ENCODE data around the gene NR3C1. TPM values are rescaled to one million over a fixed set of nuclear protein-coding genes. Genes with fewer than 3 reads are reported as not detected.

Gene NR3C1
- total and polyA plus RNA-seq, 2 of the 4 experiments (the other 2 are of a cell fraction) = 13.7 to 77.4 TPM

GRCh38 chr5:143409926-143410325 is 6.4 kb upstream of the NR3C1 start:
- no peak overlapping the region for H4K5ac ChIP-seq (ENCODE audit: low read depth, low read length)
- no peak for DNase-seq
- no peaks in the 10 kb centered on the region for H3K9me1 ChIP-seq (ENCODE audit: insufficient read depth, low read length)
- H3K56ac ChIP-seq (ENCODE audit: extremely low read depth, insufficient read depth, low read length) = no peak overlapping the region
- H2BK120ac ChIP-seq (ENCODE audit: low read depth, low read length) = no peak overlapping the region
- no peak overlapping the region for H2AK9ac ChIP-seq (replicated peaks; ENCODE audit: low read depth, low read length, poor library complexity)
- ChIA-PET CTCF (interaction anchor here (1.4 kb wide), 1 partner anchor 112 kb away, joined by 4 read pairs; no protein-coding TSS in a partner anchor), POLR2A (ENCODE audit: unreplicated experiment) (no interaction called here)
- H3K4me1 ChIP-seq (ENCODE audit: control insufficient read depth, insufficient read depth, low read length) = peaks cover 12% of the 10 kb centered on the region
- no peak overlapping the region for H3K9ac ChIP-seq (ENCODE audit: low read depth, low read length)
- no TSS peak for BruUV-seq (replicated peaks)
- H3K4me2 ChIP-seq (ENCODE audit: low read depth, low read length) = no peak overlapping the region
- no peaks in the 10 kb centered on the region for H3K36me3 ChIP-seq (ENCODE audit: control insufficient read depth, insufficient read depth, low read length)
- intact Hi-C loops (cut with micrococcal nuclease) = no loop called here
- no peak overlapping the region for H2AK5ac ChIP-seq (ENCODE audit: low read depth, low read length)
- H3K79me1 ChIP-seq (ENCODE audit: low read depth in 1 of 2, low read length in 2 of 2) = 0 out of 4 replicates have a peak, but pooled peaks cover 0 to 4% of the 10 kb centered on the region in 2 experiments
- no peak overlapping the region for H2AFZ ChIP-seq (replicated peaks; ENCODE audit: low read length, poor library complexity)
- H2BK5ac ChIP-seq (ENCODE audit: low read depth, low read length, poor library complexity, severe bottlenecking) = no peak overlapping the region
- no peak overlapping the region for H3K14ac ChIP-seq (replicated peaks; ENCODE audit: low read depth, low read length)
- no peaks in the 10 kb centered on the region for H4K20me1 ChIP-seq (ENCODE audit: insufficient read depth, low read length)
- in situ Hi-C loops (cut with MboI; ENCODE audit: low sequenced_read_pairs) = loop anchor here (10.0 kb wide), 3 partner anchors 395 to 485 kb away; no protein-coding TSS in a partner anchor
- H2BK15ac ChIP-seq (ENCODE audit: low read depth, low read length) = no peak overlapping the region
- H3K4me3 ChIP-seq (ENCODE audit: insufficient read depth, low read depth, low read length) = no peak overlapping the region
- no peak overlapping the region for H3K27ac ChIP-seq (ENCODE audit: insufficient read depth, low read length)
- dilution Hi-C loops (cut with HindIII; ENCODE audit: low sequenced_read_pairs, unreplicated experiment) = no loop called here
- no CpG with 5 or more reads among the region's 2 CpGs for WGBS, 2 experiments (ENCODE audit: extremely low coverage in 2 of 2, insufficient read length in 1 of 2)
- TF ChIP-seq RFX5 (IDR thresholded peaks at IDR 0.05; ENCODE audit: low read depth, low read length) = no peak
- no peak for TF ChIP-seq MAFK (IDR thresholded peaks at IDR 0.05; ENCODE audit: low read depth, low read length)
- TF ChIP-seq, protein P1, sequence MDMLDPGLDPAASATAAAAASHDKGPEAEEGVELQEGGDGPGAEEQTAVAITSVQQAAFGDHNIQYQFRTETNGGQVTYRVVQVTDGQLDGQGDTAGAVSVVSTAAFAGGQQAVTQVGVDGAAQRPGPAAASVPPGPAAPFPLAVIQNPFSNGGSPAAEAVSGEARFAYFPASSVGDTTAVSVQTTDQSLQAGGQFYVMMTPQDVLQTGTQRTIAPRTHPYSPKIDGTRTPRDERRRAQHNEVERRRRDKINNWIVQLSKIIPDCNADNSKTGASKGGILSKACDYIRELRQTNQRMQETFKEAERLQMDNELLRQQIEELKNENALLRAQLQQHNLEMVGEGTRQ (IDR thresholded peaks at IDR 0.05; ENCODE audit: low read depth, low read length) = no peak
- no peak for TF ChIP-seq POLR2A (IDR thresholded peaks at IDR 0.05; ENCODE audit: low read depth, low read length)
- TF ChIP-seq NFE2L2 (IDR thresholded peaks at IDR 0.05; ENCODE audit: low read depth, low read length) = no peak
- no peak for TF ChIP-seq BHLHE40 (IDR thresholded peaks at IDR 0.05; ENCODE audit: low read depth, low read length)
- TF ChIP-seq, protein P2, sequence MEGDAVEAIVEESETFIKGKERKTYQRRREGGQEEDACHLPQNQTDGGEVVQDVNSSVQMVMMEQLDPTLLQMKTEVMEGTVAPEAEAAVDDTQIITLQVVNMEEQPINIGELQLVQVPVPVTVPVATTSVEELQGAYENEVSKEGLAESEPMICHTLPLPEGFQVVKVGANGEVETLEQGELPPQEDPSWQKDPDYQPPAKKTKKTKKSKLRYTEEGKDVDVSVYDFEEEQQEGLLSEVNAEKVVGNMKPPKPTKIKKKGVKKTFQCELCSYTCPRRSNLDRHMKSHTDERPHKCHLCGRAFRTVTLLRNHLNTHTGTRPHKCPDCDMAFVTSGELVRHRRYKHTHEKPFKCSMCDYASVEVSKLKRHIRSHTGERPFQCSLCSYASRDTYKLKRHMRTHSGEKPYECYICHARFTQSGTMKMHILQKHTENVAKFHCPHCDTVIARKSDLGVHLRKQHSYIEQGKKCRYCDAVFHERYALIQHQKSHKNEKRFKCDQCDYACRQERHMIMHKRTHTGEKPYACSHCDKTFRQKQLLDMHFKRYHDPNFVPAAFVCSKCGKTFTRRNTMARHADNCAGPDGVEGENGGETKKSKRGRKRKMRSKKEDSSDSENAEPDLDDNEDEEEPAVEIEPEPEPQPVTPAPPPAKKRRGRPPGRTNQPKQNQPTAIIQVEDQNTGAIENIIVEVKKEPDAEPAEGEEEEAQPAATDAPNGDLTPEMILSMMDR (conservative IDR thresholded peaks at IDR 0.05; ENCODE audit: low read depth, low read length) = no peak
- TF ChIP-seq CHD1 (IDR thresholded peaks at IDR 0.05; ENCODE audit: low read depth, low read length) = no peak
- no peak for TF ChIP-seq CEBPB (IDR thresholded peaks at IDR 0.05; ENCODE audit: low read depth, low read length)
- no peak for TF ChIP-seq RCOR1 (IDR thresholded peaks at IDR 0.05; ENCODE audit: insufficient replicate concordance, low read length)
- TF ChIP-seq, protein P3, sequence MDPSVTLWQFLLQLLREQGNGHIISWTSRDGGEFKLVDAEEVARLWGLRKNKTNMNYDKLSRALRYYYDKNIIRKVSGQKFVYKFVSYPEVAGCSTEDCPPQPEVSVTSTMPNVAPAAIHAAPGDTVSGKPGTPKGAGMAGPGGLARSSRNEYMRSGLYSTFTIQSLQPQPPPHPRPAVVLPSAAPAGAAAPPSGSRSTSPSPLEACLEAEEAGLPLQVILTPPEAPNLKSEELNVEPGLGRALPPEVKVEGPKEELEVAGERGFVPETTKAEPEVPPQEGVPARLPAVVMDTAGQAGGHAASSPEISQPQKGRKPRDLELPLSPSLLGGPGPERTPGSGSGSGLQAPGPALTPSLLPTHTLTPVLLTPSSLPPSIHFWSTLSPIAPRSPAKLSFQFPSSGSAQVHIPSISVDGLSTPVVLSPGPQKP (IDR thresholded peaks at IDR 0.05; ENCODE audit: borderline replicate concordance, low read depth, low read length) = no peak
- no peak for TF ChIP-seq MAZ (IDR thresholded peaks at IDR 0.05; ENCODE audit: borderline replicate concordance, low read depth, low read length)
- TF ChIP-seq SMC3 (IDR thresholded peaks at IDR 0.05; ENCODE audit: low read depth, low read length) = no peak
- no peak overlapping the region for H4K8ac ChIP-seq (ENCODE audit: low read depth in 2 of 2, low read length in 2 of 2)
- no peak overlapping the region for H4K91ac ChIP-seq (ENCODE audit: insufficient read depth, low read depth, low read length)
- no peak overlapping the region for H3K18ac ChIP-seq (ENCODE audit: low read depth, low read length)
- H3K4ac ChIP-seq (ENCODE audit: low read depth, low read length) = no peak overlapping the region
- no peak overlapping the region for H2BK20ac ChIP-seq (ENCODE audit: low read depth, low read length)
- H3K27me3 ChIP-seq (ENCODE audit: control insufficient read depth, insufficient read depth, low read length) = no peaks in the 10 kb centered on the region
- H3K9me3 ChIP-seq (ENCODE audit: control insufficient read depth, insufficient read depth, low read length) = no peaks in the 10 kb centered on the region
- no peak for ATAC-seq (ENCODE audit: low read depth)
- H3K23ac ChIP-seq (ENCODE audit: low read depth, low read length) = no peak overlapping the region
